Loucy (cell line): ENCODE results near the gene ARSD.

ENCODE experiments used
- H2AFZ ChIP-seq: fragments of 200-600 bp; sonication (generic); 2 replicates; pipeline ENCODE4 v1.6.0; 2016; ENCODE audit warnings: antibody characterized with exemption, mild to moderate bottlenecking, low read length, moderate library complexity
- H3F3A ChIP-seq: fragments of 200-600 bp; 2 replicates; pipeline ENCODE4 v1.6.0; 2016; ENCODE audit warnings: antibody characterized with exemption, low read depth, mild to moderate bottlenecking
- H3K27me3 ChIP-seq: fragments of 200-600 bp; sonication (generic); 2 replicates; pipeline ENCODE4 v1.6.1; 2014; ENCODE audit warnings: low read length, mild to moderate bottlenecking; ENCODE audit not compliant: insufficient read depth, poor library complexity, severe bottlenecking
- H3K36me3 ChIP-seq: fragments of 200-600 bp; sonication (generic); 2 replicates; pipeline ENCODE4 v1.6.1; 2016; ENCODE audit warnings: low read length; ENCODE audit not compliant: insufficient read depth
- H3K4me1 ChIP-seq: fragments of 200-600 bp; sonication (generic); 2 replicates; pipeline ENCODE4 v1.5.1; 2014; ENCODE audit warnings: low read length, mild to moderate bottlenecking; ENCODE audit not compliant: insufficient read depth, poor library complexity, severe bottlenecking
- H3K4me2 ChIP-seq: fragments of 200-600 bp; sonication (generic); 2 replicates; pipeline ENCODE4 v1.6.0; 2014; ENCODE audit warnings: antibody characterized with exemption, low read length, low read depth, mild to moderate bottlenecking; ENCODE audit not compliant: poor library complexity, severe bottlenecking
- H3K4me3 ChIP-seq: fragments of 200-600 bp; sonication (generic); 2 replicates; pipeline ENCODE4 v1.5.1; 2014; ENCODE audit warnings: low read length, mild to moderate bottlenecking, mixed read lengths; ENCODE audit not compliant: poor library complexity, severe bottlenecking
- H3K79me2 ChIP-seq: fragments of 200-600 bp; sonication (generic); 2 replicates; pipeline ENCODE4 v1.6.1; 2014; ENCODE audit warnings: low read length; ENCODE audit not compliant: insufficient read depth
- H3K9ac ChIP-seq: fragments of 200-600 bp; sonication (generic); 2 replicates; pipeline ENCODE4 v1.6.0; 2014; ENCODE audit warnings: mild to moderate bottlenecking, low read depth, low read length, moderate library complexity; ENCODE audit not compliant: poor library complexity, severe bottlenecking
- H3K9me2 ChIP-seq: fragments of 200-600 bp; sonication (generic); replicated peaks from 2 replicates; pipeline ENCODE4 v1.6.1; 2016; ENCODE audit warnings: low read depth, low read length, mixed read lengths
- H3K9me3 ChIP-seq: fragments of 200-600 bp; sonication (generic); 2 replicates; pipeline ENCODE4 v1.6.1; 2014; ENCODE audit warnings: mild to moderate bottlenecking, antibody characterized with exemption, low read length, low read depth; ENCODE audit not compliant: insufficient read depth
- H4K20me1 ChIP-seq: fragments of 200-600 bp; sonication (generic); 2 replicates; pipeline ENCODE4 v1.6.0; 2014; ENCODE audit warnings: antibody characterized with exemption, low read length, mild to moderate bottlenecking; ENCODE audit not compliant: insufficient read depth, poor library complexity, severe bottlenecking
- CTCF ChIP-seq: fragments of 200-600 bp; sonication (generic); conservative IDR thresholded peaks from 2 replicates; pipeline ENCODE4 v1.5.1; 2014; ENCODE audit warnings: mild to moderate bottlenecking, antibody characterized with exemption, low read length
- EZH2phosphoT487 ChIP-seq: fragments of 200-600 bp; IDR thresholded peaks from 2 replicates; pipeline ENCODE4 v1.6.1; 2018; ENCODE audit warnings: antibody characterized with exemption, mild to moderate bottlenecking, moderate library complexity, borderline replicate concordance

Gene ARSD

DNA sequence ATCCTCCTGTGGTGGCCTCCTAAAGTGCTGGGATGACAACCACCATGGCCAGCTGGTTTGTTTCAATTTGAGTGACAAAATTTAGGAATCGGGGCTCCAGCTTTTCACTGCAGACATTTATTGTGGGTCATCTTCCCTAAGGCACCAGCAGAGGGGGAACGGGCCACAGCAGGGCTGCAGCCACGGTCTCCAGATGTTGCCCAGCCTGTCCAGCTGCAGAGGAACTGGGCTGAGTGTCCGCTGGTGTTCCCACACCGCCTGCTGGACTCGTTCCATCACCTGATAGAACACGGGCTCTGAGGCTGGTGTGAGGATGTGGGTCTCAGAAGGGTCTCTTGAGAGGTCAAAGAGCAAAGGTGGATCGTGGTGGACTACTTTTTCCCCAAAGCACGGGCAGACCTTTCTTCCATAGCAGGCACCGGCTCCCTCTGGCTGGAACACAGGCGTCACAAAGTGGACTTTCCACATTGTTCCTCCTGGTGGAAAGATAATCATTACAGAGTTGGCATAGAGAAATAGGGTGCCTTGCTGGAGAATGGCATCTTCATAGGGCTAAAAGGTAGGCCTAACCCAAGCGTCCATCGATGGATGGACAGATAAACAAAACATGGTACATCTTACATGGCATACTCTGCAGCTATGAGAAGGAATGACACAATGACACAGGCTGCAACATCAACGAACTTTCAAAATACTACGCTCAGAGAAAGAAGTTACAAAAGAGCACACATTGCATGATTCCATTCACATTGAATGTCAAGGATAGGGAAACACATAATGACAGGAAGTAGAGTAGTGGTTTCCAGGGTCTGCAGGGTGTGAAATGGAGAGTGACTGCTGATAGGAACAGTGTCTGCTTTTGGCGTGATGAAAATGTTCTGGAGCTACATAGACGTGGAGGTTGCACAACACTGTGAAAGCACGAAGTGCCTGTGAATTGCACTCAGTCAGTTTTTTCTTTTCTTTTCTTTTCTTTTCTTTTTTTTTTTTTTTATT, 5.9 kb upstream of the ARSD start:
- no peak overlapping the region for H3K4me2 ChIP-seq
- H3F3A ChIP-seq, result no peaks in the 10 kb centered on the region
- no peak overlapping the region for H3K9ac ChIP-seq
- no peaks in the 10 kb centered on the region for H3K9me2 ChIP-seq
- no peaks in the 10 kb centered on the region for H3K27me3 ChIP-seq
- no peaks in the 10 kb centered on the region for H3K4me1 ChIP-seq
- no peak for TF ChIP-seq CTCF
- H4K20me1 ChIP-seq, result no peaks in the 10 kb centered on the region
- H3K36me3 ChIP-seq, result no peaks in the 10 kb centered on the region
- no peak overlapping the region for H2AFZ ChIP-seq
- H3K79me2 ChIP-seq, result no peaks in the 10 kb centered on the region
- no peak overlapping the region for H3K4me3 ChIP-seq
- H3K9me3 ChIP-seq, result no peaks in the 10 kb centered on the region

GRCh38 chrX:2933125-2933900, 4.2 kb upstream of the ARSD start:
- H3K36me3 ChIP-seq, result no peaks in the 10 kb centered on the region
- no peak overlapping the region for H2AFZ ChIP-seq
- no peak overlapping the region for H3K4me2 ChIP-seq
- no peak overlapping the region for H3K9ac ChIP-seq
- no peaks in the 10 kb centered on the region for H3K9me2 ChIP-seq
- H4K20me1 ChIP-seq, result no peaks in the 10 kb centered on the region
- no peak overlapping the region for H3K4me3 ChIP-seq
- H3K27me3 ChIP-seq, result no peaks in the 10 kb centered on the region
- H3K9me3 ChIP-seq, result no peaks in the 10 kb centered on the region
- no peak for TF ChIP-seq EZH2phosphoT487
- no peak for TF ChIP-seq CTCF
- no peaks in the 10 kb centered on the region for H3K79me2 ChIP-seq
- H3K4me1 ChIP-seq, result no peaks in the 10 kb centered on the region
- no peaks in the 10 kb centered on the region for H3F3A ChIP-seq

- Histone ChIP-seq H3K4me1 (no peaks in the 10 kb centered on the region), H4K20me1 (no peaks in the 10 kb centered on the region), H3K4me3 (no peak overlapping the region), H3K9me3 (no peaks in the 10 kb centered on the region), H3K36me3 (no peaks in the 10 kb centered on the region), H3K9me2 (no peaks in the 10 kb centered on the region), H2AFZ (no peak overlapping the region), H3K27me3 (no peaks in the 10 kb centered on the region), H3K4me2 (no peak overlapping the region), H3K9ac (no peak overlapping the region), H3F3A (no peaks in the 10 kb centered on the region), H3K79me2 (no peaks in the 10 kb centered on the region)
- TF ChIP-seq EZH2phosphoT487 (no peak), CTCF (no peak)
Measured at GRCh38 chrX:2931612-2932011, 2.5 kb upstream of the ARSD start.
